Epithelial cell of esophagus (primary cell): Measurements from ENCODE around the gene PHACTR1.

Source experiments
- DNase-seq: peaks from one replicate; pipeline ENCODE4 v3.0.0; 2010; ENCODE audit warnings: low read depth
- H3K4me3 ChIP-seq: 2 replicates; pipeline ENCODE4 v1.5.1; 2011; ENCODE audit warnings: mild to moderate bottlenecking, low read length, control low read depth
- TF ChIP-seq, protein P1 (sequence below): IDR thresholded peaks from 2 replicates; pipeline ENCODE4 v1.5.1; 2011; ENCODE audit warnings: low read depth, mild to moderate bottlenecking, low read length, control low read depth, inconsistent platforms; ENCODE audit not compliant: insufficient read depth; ENCODE audit errors: missing control alignments

The PHACTR1 gene

GRCh38 chr6:13273202-13273930 lies 556.8 kb downstream of the PHACTR1 start:
- DNase-seq, result no peak

DNA sequence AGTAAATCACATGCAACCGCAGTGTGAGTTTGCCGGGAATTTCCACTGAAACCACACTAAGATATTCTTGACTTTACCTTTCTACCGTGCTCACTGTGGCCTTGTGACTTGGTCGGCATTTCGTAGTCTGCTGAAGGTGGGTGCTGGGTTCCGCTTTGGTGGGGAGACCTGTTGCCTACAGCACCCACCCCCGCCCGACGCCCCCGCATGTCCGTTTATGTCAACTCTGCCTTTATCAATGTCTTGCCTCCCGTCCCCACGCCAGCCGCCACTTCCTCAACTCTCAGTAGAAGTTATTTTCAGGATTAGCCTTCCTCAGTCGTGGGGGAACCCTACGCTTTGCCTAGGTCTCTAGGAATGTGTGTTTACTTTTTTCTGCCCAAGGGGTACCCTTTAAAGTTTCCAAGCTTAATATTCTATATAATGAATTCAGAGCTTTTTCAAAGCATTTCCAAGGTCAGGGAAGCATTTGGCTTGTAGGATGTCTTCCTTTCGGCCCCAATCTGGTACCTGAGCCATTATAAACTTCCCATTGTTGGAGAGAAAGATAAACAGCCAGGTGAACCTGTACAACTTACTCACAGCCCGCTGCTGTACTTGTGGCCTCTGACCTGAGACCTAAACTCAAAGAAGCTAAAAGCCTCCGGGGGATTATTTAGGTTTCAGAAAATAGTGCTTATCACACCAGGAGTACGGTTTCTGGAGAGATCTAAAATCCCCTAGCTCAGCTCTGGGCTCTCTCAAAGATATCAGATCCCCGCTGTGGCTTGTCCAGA lies 557.6 kb downstream of the PHACTR1 start:
- no peak for DNase-seq
- H3K4me3 ChIP-seq, result no peak overlapping the region
- TF ChIP-seq, protein P1, sequence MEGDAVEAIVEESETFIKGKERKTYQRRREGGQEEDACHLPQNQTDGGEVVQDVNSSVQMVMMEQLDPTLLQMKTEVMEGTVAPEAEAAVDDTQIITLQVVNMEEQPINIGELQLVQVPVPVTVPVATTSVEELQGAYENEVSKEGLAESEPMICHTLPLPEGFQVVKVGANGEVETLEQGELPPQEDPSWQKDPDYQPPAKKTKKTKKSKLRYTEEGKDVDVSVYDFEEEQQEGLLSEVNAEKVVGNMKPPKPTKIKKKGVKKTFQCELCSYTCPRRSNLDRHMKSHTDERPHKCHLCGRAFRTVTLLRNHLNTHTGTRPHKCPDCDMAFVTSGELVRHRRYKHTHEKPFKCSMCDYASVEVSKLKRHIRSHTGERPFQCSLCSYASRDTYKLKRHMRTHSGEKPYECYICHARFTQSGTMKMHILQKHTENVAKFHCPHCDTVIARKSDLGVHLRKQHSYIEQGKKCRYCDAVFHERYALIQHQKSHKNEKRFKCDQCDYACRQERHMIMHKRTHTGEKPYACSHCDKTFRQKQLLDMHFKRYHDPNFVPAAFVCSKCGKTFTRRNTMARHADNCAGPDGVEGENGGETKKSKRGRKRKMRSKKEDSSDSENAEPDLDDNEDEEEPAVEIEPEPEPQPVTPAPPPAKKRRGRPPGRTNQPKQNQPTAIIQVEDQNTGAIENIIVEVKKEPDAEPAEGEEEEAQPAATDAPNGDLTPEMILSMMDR, result no peak

More at GRCh38 chr6:13273202-13273930, 556.8 kb downstream of the PHACTR1 start:
- H3K4me3 ChIP-seq, result no peak overlapping the region
- TF ChIP-seq, protein P1, result no peak

DNA sequence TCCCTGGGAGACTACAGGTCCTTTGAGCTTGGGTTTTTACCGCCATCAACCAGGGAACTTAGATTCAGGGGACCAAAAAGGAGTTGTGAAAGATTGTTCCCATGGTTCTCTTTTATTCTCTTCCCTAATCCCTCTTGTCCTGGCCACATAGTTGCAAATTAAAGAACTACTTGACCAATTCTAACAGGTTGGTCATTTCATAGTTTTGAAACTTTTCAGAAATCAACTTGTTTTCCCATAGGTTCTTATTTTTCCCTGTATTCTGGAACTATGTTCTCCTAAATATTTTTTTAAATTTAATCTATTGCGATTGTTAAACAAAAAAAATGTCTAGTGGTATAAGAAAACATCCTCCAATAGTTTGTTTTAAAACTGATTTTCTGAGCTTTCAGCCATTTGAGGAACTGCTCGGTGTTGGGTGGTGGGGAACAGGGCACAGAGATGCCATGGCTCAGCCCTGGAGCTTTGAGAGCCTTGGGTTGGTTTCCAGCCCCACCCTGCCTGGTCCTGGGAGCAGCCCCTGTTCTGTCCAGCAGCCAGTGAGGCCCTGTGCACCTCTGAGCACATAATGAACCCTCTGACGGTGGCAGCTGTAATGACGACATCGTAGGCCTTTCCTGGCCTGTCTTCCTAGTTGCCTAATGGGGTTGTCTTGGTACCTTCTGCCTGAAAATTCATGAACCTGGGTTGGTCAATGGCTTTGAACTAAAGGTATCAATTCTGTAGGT lies 558.3 kb downstream of the PHACTR1 start:
- TF ChIP-seq, protein P1, result no peak
- no peak for DNase-seq
- no peak overlapping the region for H3K4me3 ChIP-seq

GRCh38 chr6:13275435-13275989 lies 558.9 kb downstream of the PHACTR1 start:
- no peak for DNase-seq
- no peak overlapping the region for H3K4me3 ChIP-seq
- TF ChIP-seq, protein P1, result no peak

DNA sequence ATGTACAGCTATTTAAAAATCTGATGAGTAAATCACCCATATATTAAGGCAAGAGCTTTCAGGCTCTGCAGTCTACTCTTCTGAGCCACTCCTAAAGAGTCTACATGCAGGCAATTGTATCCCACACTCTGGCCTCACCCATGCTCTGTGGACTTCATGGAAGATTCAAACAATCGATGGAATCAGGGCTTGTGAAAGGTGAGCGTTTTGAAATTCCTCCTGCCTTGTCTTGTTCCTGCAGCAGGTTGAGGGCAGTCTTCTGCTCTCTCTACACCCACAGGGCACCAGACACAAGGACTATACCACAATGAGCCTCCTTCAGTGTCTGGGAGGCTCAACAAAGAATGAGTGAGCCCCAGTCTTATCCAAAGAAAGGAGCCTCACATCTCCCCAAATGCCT lies 560.7 kb downstream of the PHACTR1 start:
- peak; percentile 66 for DNase-seq
- H3K4me3 ChIP-seq, result no peak overlapping the region
- TF ChIP-seq, protein P1, result no peak

- no peak for DNase-seq
- TF ChIP-seq, protein P1, result no peak
- no peak overlapping the region for H3K4me3 ChIP-seq
These were observed 561.6 kb downstream of the PHACTR1 start for GRCh38 chr6:13278164-13278563.
